Cardiac muscle cell (in vitro differentiated cells and primary cell): ENCODE measurements around the gene ANKRD9. TPM values are rescaled to one million over a fixed set of nuclear protein-coding genes. Genes with fewer than 3 reads are reported as not detected.

Source experiments
- DNase-seq, 2 donors: peaks; one replicate each; pipeline versions ENCODE4 v3.0.0 to v3.0.0-alpha.2; 2010 to 2017; ENCODE audit warnings: low read depth in 1 of 2, low spot score in 1 of 2
- H3K27ac ChIP-seq: fragments of 200-600 bp; sonication (generic); 2 replicates; pipeline ENCODE4 v1.5.1; 2016
- H3K27me3 ChIP-seq: fragments of 200-600 bp; sonication (generic); 2 replicates; pipeline ENCODE4 v1.6.0; 2016; ENCODE audit warnings: control low read depth
- H3K36me3 ChIP-seq: fragments of 200-600 bp; sonication (generic); 2 replicates; pipeline ENCODE4 v1.5.1; 2016; ENCODE audit warnings: control low read depth
- H3K4me1 ChIP-seq: fragments of 200-600 bp; sonication (generic); 2 replicates; pipeline ENCODE4 v1.8.1; 2017; ENCODE audit warnings: low read depth, mild to moderate bottlenecking, mixed run types
- H3K4me3 ChIP-seq: fragments of 200-600 bp; sonication (generic); 2 replicates; pipeline ENCODE4 v1.5.1; 2016; ENCODE audit warnings: mild to moderate bottlenecking
- H3K9me3 ChIP-seq: fragments of 200-600 bp; sonication (generic); 2 replicates; pipeline ENCODE4 v1.5.1; 2017; ENCODE audit warnings: low read depth, mild to moderate bottlenecking, control low read depth
- polyA plus RNA-seq: library from polyadenylated mRNA; unstranded; fragments of >200 nt; fragmentation: Nextera tagmentation; extraction: Ambion mirVana; gene quantifications from 2 replicates; pipeline ENCODE4 v1.2.1, GENCODE V29; 2016
- total RNA-seq: library from RNA; depleted of rRNA; stranded (reverse); fragments of >200 nt; gene quantifications from 2 replicates; pipeline ENCODE4 v1.2.3, GENCODE V29; 2016
- TF ChIP-seq, protein P1 (sequence below): IDR thresholded peaks from 2 replicates; pipeline ENCODE4 v1.5.1; 2012; ENCODE audit warnings: low read depth, mild to moderate bottlenecking, low read length

Gene ANKRD9, protein sequence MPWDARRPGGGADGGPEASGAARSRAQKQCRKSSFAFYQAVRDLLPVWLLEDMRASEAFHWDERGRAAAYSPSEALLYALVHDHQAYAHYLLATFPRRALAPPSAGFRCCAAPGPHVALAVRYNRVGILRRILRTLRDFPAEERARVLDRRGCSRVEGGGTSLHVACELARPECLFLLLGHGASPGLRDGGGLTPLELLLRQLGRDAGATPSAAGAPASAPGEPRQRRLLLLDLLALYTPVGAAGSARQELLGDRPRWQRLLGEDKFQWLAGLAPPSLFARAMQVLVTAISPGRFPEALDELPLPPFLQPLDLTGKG
- total RNA-seq (78.9 and 99.9 TPM in 2 replicates), polyA plus RNA-seq (93.1 and 101 TPM in 2 replicates)

DNA sequence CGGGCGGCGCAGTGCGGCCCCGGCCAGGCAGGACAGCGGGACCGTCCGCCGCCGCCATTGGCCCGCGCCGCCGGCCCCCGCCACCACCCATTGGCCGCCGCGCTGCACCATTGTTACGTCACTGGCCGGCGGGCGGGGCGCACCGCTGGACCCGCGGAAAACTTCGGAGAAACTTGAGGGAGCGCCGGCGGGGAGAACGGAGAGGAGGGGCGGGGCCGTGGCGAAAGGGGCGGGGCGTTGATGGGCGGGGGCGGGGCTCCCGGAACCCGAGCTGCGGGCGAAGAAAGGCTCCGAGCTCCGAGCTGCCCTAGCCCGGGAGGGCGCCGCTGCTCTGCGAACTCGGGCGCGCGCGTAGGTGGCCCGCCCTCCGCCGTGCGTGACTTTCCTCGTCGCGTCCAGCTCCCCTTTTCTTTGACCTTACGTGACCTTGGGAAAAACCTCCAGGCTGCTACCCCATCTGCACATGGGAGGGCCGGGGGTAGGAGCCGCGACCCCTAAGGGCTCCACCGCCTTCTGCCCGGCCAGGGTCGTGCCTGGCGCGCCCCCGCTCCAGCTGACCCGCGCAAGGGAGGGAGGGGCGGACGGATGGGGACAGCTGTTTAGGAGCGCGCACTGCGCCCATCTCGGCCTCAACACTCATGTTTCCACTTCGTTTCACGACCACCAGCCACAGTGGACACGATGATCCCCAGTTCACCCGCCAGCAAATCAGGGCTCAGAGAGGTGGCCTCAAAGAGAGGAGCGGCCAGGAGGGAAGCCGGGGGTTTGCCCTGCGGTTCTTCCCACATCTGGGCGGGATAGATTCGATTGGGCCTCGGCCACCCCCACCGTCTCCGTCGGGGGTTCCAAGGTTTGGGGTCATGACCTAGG lies at the start of gene ANKRD9:
Gene ANKRD9, minus strand, starts transcription at position 31 of the 870 bp plus-strand sequence. CDS start 1,887 bp downstream, outside the sequence.
- H3K4me3 ChIP-seq: peak within 1 kb of the TSS; percentile 59
- H3K27ac ChIP-seq: peak within 1 kb of the TSS; percentile 21
- H3K27me3 ChIP-seq: no peaks in the 10 kb centered on the region
- TF ChIP-seq, protein P1, sequence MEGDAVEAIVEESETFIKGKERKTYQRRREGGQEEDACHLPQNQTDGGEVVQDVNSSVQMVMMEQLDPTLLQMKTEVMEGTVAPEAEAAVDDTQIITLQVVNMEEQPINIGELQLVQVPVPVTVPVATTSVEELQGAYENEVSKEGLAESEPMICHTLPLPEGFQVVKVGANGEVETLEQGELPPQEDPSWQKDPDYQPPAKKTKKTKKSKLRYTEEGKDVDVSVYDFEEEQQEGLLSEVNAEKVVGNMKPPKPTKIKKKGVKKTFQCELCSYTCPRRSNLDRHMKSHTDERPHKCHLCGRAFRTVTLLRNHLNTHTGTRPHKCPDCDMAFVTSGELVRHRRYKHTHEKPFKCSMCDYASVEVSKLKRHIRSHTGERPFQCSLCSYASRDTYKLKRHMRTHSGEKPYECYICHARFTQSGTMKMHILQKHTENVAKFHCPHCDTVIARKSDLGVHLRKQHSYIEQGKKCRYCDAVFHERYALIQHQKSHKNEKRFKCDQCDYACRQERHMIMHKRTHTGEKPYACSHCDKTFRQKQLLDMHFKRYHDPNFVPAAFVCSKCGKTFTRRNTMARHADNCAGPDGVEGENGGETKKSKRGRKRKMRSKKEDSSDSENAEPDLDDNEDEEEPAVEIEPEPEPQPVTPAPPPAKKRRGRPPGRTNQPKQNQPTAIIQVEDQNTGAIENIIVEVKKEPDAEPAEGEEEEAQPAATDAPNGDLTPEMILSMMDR: no peak
- H3K36me3 ChIP-seq: peaks cover 4% of the 10 kb centered on the region
- peak; percentile 96 to 97 for DNase-seq
- H3K4me1 ChIP-seq: peaks cover 3% of the 10 kb centered on the region
- H3K9me3 ChIP-seq: no peaks in the 10 kb centered on the region

DNA sequence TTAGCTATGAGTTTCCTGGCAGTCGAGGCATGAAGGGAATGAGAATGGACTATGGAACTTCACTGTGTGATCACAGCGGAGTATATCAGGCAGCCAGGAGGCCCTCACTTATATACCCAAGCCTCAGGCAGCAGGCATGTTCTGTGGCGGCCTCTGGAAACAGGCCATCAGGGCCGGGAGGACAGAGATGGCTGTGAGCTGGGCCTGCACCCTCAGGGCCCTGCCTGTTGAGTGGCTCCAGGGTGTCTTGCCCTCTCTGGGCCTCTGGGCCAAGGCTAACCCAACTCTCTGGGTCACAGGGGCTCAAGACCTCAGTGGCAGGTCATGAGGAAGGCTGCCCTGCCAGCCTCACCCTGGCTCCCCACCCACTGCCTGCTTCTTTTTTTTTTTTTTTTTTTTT lies 49.0 kb upstream of the ANKRD9 start:
- TF ChIP-seq, protein P1: no peak
- Histone ChIP-seq H3K4me3 (no peak overlapping the region), H3K9me3 (no peaks in the 10 kb centered on the region), H3K27me3 (no peaks in the 10 kb centered on the region), H3K36me3 (no peaks in the 10 kb centered on the region), H3K27ac (no peak overlapping the region), H3K4me1 (no peaks in the 10 kb centered on the region)
- no peak for DNase-seq

DNA sequence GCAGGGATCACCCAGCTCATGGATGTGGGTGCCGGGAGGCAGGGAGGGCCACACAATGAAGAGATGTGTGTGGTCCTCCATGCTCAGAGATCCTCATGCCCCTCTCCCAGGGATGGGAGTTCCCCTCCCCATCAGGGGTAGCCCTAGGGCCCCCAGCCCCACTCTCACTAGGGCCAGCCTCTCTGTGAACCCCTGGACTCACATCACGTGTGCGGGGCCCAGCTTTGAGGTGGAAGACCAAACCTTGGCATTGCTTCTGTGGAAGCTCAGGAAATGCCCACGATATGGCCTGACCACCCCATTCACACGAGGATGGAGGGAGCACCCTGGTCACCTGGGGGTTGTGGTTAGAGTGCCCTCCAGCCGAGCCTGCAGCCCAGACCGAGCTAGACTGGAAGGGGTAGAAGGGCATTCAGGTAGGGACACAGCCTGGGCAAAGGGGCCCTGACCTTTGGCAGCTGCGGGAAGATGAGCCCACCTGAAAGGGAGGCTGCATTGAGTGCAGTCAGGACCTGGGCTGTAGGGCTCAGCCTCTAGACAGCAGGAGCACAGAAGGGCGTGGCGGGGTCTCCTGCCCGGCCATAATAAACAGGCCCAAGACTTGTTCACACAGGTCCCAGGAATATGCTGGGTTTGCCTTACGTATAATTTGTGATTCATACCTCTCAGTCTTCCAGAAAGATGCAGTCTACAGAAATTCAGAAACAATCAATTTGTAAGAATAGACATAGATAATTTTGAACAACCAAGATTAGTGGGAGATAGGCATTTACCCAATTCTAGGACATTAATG lies 48.1 kb upstream of the ANKRD9 start:
- no peaks in the 10 kb centered on the region for H3K4me1 ChIP-seq
- no peaks in the 10 kb centered on the region for H3K36me3 ChIP-seq
- no peak for DNase-seq
- no peaks in the 10 kb centered on the region for H3K27me3 ChIP-seq
- no peak overlapping the region for H3K4me3 ChIP-seq
- TF ChIP-seq, protein P1: no peak
- no peak overlapping the region for H3K27ac ChIP-seq
- no peaks in the 10 kb centered on the region for H3K9me3 ChIP-seq

DNA sequence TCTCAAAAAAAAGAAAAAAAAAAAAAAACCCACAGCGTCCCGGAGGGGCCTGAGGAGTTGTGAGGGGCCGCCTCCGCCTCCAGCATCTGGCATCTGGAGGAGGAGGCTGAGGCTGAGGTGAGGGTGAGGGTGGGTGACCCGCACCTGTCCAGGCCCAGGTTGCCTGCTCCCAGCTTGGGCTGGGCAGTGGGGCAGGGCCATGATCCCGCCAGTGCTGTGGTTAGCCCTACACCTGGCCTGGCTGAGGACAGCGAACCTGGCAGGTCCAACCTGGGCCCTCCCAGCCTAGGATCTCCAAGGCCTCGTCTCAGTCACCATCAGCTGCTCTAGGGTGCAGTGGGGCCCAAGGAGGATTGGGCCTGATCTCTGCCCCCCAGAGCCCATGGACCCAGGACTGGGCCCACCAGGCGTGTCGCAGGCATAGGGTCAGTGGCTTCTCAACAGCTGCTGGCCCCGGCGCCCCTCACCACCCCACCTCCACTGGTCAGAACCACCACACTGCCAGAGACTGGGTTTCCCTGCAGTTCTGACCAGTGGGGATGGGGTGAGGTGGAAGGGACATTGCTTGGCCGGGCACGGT lies 46.6 kb upstream of the ANKRD9 start:
- TF ChIP-seq, protein P1: no peak
- Histone ChIP-seq H3K36me3 (no peaks in the 10 kb centered on the region), H3K4me3 (no peak overlapping the region), H3K9me3 (no peaks in the 10 kb centered on the region), H3K4me1 (no peaks in the 10 kb centered on the region), H3K27ac (no peak overlapping the region), H3K27me3 (no peaks in the 10 kb centered on the region)
- DNase-seq: no peak
